Neural progenitor cell (in vitro differentiated cells): ENCODE data around the gene CTU2.

ENCODE experiments used
- EZH2 ChIP-seq: fragments of 200-600 bp; sonication (generic); IDR thresholded peaks from 2 replicates; pipeline ENCODE4 v1.6.1; 2017; ENCODE audit warnings: antibody characterized with exemption, mild to moderate bottlenecking, moderate library complexity
- EZH2phosphoT487 ChIP-seq: fragments of 200-600 bp; sonication (generic); IDR thresholded peaks from 2 replicates; pipeline ENCODE4 v1.6.1; 2017; ENCODE audit warnings: antibody characterized with exemption
- TF ChIP-seq, protein P1 (sequence below): fragments of 200-600 bp; sonication (generic); IDR thresholded peaks from 2 replicates; pipeline ENCODE4 v1.5.1; 2017; ENCODE audit warnings: antibody characterized with exemption, mild to moderate bottlenecking

DNA sequence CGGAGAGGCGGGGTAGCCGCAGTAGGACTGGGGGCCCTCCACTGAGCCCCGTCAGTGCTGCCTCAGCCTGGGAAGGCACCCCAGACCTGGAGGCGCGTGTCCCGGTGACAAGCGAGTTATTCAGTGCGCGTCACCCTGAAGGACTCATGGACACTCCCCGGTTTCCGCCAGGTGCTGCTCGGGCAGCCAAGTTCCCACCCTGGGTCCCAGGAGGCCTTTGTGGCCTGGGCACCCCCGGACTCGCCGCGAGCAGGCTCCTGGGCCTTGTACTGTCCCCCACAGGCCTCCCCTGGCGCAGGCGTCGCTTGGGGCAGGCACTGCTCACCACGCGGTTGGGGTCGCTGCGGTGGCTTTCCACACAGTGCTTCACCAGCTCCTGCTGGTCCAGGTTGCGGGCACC, 7.7 kb upstream of the CTU2 start:
- TF ChIP-seq, protein P1, sequence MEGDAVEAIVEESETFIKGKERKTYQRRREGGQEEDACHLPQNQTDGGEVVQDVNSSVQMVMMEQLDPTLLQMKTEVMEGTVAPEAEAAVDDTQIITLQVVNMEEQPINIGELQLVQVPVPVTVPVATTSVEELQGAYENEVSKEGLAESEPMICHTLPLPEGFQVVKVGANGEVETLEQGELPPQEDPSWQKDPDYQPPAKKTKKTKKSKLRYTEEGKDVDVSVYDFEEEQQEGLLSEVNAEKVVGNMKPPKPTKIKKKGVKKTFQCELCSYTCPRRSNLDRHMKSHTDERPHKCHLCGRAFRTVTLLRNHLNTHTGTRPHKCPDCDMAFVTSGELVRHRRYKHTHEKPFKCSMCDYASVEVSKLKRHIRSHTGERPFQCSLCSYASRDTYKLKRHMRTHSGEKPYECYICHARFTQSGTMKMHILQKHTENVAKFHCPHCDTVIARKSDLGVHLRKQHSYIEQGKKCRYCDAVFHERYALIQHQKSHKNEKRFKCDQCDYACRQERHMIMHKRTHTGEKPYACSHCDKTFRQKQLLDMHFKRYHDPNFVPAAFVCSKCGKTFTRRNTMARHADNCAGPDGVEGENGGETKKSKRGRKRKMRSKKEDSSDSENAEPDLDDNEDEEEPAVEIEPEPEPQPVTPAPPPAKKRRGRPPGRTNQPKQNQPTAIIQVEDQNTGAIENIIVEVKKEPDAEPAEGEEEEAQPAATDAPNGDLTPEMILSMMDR = no peak
- TF ChIP-seq EZH2 = no peak
- TF ChIP-seq EZH2phosphoT487 = no peak
